ENCODE results near the gene CACNG4.

Gene CACNG4

DNA sequence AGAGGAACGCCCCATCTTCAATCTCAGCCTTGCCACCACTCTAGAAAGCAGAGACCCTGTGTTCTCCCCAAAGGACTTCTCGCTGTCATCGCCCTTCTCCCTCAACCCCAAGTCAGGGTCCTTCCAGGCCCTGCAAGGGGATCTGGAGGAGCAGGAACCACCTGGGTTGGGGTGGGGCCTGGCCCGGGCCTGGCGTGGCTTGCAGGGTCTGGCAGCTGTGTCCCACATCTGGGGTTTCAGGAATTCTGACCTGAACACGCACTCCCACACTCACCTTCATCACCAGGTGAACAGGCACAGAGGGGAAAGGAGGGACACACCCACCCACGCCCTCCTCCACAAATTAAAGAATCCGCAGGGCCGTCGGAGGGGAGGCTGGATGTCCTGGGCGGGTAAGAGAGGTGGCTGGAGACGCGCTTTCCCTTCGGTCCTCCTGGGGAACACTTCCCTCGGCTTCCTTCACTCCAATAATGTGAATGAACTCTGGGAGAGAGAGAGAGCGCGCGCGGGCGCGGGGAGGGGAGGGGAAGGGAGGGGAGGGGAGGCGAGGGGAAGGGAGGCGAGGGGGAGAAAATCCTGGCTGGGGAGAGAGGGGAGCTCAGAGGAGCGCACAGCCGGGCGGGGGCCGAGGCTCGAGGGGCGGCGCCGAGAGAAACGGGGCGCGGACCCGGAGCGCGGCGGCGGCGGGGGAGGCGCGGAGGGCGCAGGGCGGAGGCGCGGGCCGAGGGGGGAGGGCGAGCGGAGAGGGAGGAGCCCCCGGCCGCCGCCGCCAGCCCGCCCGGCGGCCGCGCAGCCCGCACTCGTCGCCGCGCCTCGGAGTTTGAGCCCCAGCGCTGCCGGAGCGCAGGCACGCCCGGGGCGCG, at the start of gene CACNG4:
CACNG4 (plus strand) TSS at position 799 of the 863 bp plus-strand sequence. CDS start 205 bp downstream, outside the sequence.
- no peak for DNase-seq

DNA sequence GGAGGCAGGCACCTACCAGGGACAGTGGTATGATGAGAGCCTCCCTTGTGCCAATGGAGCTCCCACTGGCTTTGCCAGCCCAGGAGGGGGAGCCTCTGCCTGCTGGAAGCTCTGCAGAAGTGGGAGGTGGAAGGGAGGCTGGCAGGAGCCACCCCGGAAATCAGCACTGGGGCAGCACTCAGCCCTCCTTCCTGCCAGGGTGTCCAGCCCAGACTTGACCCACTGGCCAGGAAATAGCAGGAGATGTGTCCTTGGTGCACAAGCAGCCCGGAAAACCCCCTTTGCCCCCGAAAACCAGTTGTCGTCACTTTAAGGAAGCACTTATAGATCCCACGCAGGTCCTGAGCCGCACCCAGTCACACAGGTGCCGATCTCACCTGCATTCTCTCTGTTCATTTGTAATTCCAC, 49.3 kb upstream of the CACNG4 start:
- DNase-seq: no peak

DNA sequence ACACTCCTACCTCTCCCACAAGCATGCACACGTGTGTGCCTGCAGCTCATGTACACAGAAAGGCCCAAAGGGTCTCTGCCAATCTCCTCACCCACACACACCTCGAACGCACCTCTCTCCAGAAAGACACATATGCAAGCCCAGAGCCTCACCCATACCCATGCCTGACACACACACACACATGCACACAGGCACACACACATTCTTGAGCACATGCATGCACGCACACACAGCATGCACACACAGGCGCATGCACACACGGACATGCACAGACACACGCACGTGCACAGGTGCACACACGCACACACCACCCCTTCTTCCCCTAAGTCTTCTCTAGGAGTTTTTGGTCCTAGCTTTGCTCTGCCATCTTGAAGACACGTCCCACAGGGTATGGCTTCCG, 48.7 kb upstream of the CACNG4 start:
- no peak for DNase-seq

DNA sequence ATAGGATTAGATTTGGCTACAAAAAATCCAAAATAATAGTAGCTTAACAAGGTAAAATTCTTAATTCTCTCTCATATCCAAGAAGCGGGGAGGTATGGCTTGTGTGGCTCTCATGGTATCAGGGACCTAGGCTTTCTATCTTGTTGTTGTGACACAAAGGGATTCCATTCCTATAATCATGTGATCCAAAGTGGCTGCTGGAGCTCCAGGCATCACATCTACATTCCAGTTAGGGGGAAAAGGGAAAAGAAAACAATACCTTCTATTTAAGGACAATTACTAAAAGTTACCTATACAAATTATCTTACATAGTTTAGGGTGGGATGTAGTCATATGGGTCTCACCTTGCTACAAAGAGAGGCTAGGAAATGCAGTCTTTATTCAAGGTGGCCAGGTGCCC, 47.6 kb upstream of the CACNG4 start:
- DNase-seq: no peak

DNA sequence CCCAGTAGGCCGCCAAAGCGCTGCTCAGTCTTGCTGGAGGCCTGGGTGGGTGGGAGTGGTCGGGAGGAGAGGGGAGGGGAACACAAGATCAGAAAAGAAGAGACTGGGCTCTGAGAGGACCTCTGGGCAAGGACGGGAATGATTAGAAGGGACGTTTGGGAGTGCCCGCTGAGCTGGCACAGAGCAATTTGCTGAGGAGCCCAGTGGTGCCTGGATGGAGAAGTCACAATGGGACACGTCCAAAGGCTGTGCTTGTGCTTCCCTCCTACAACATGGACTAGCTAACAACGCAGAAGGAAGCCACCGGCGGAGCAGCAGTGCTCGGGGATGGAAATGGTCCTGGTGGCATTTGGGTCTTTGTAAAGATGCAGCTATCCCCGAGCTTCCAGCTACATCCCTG, 45.6 kb upstream of the CACNG4 start:
- DNase-seq: no peak

DNA sequence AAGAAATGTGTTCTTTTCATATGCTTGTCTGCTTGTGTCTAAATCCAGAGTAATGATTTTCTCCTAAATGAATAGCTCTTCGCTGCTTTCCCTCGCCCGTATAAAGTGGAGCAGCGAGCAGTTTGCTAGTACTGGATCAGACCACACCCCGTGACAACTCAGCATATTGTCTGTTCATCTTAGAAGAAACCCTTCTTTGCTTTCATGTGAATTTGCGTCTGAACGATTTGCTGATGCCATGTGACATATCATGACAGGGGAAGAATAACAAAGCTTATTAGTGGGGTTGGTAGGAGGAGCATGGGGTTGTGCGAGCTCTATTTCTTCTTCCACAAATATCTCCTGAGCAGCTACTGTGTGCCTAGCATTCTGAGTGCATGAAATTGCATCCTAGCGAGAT, 44.1 kb upstream of the CACNG4 start:
- DNase-seq: no peak

DNA sequence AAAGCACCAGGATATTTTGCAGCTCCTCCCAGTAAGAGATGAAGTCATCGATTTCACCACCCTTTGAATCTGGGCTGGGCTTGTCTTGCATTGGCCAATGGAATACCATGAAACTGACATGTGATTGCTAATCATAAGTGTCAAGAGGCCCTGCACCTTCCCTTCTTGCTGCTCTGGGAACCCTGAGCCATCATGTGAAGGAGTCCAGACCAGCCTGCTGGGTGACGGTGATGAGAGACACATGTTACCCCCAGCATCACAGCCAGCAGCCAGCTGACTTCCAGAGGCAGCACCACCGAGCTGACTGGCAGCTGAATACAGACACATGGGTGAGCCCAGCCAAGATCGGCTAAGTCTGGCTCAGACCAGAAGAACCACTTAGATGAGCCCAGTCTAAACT, 43.6 kb upstream of the CACNG4 start:
- no peak for DNase-seq

DNA sequence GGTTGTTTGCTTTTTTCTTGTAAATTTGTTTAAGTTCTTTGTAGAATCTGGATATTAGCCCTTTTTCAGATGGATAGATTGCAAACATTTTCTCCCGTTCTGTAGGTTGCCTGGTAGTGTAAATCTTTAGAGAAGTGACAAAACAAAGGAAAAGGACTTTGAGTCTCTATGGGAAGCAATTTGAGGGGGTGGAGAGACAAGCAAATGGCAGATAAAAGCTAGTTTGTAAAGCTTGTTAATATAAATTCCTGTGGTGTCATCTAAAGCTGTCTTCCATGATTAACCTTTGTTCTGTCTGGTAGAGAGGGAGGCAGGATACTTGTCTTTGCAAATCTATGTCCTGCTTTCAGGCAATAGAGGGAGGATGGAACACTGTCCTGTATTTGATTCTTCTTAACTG, 40.6 kb upstream of the CACNG4 start:
- no peak for DNase-seq

DNA sequence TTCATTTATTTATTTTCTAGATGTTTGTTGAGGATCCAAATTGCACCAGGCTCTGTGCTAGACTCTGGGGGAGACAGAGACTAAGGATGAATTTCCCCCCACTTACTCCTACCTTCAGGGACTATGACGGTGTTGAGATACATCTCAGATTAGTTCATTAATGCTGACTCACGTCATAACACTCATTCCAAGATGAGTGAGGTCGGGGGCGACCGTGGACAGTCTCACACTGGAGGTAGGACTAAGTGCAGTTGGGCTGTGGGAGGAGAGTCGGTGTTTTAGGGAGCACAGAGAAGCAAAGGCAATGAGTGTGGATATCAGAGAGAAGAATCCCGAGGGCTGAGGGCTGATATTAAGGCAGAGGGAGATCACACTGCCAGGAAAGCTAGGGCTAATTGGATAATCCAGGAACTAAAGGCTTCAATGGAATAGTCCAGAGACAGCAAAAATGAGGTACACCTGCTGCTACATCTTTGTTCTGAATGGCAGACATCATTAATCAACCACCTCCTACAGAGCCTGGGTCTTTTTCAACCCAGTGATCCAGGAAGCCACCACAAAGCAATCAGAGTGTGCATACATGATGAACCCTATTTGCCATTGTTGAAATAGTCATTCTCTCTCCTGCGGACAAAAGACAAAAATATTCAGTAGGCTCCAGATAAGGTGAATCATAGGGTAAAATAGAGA, 38.6 kb upstream of the CACNG4 start:
- DNase-seq: no peak

DNA sequence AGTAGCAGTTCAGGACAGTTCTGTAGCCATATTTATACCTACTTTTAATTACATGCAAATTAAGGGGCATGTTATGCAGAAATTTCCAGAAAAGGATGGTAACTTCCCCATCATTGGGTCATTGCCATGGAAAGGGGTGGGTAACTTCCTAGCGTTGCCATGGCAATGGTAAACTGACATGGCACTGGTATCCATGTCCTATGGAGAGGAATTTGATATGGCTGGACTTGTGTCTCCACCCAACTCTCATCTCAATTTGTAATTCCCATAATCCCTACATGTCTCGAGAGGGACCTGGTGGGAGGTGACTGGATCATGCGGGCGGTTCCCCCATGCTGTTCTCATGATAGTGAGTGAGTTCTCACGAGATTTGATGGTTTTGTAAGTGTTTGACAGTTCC, 35.6 kb upstream of the CACNG4 start:
- no peak for DNase-seq

DNA sequence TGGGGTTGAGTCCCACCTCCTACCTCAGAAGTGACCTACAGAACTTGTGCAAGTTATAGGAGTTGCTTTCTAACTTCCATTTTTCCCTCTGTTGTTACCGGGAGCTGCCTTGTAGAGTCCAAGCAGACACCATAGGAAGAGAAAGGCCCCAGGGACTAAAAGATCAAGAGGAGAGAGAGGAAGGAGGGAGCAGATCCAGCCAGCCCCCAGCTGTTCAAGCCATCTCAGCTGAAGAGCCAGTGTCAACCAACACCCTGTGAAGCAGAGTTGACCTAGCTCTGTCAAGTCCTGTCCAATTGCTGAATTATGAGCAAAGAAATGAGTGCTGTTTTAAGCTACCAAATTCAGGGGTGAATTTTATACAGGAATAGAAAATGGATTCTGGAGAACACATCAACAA, 34.9 kb upstream of the CACNG4 start:
- no peak for DNase-seq

DNA sequence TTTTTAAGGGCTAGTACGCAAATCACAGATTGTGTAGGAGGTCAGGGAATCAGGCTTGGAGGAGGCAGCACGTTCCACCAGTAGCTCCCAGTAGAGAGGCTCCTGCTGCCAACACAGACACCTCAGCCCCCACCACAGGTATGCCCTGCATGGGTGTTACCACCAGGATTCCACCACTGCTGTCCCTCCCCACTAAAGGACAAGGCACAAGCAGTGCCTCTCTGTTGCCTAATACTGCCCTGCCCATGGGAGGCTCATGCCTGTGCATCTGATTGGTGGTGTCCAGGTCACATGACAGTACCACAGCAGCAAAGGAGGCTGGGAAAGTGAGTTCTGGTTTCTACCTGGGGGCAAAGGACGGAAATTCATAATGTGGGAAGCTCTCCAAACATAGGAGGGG, 33.6 kb upstream of the CACNG4 start:
- DNase-seq: no peak

DNA sequence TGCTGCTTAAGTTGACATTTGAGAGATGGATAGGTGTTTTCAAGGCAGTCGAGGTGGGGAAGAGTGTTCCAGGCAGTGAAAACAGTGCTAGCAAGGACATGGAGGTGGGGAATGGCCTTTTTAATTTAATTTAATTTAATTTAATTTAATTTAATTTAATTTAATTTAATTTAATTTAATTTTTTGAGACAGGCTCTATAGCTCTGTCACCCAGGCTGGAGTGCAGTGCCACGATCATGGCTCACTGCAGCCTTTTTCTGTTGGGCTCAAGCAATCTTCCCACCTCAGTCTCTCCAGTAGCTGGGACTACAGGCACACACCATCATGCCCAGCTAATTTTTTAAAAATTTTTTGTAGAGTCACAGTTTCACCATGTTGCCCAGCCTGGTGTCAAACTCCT, 32.2 kb upstream of the CACNG4 start:
- DNase-seq: no peak

DNA sequence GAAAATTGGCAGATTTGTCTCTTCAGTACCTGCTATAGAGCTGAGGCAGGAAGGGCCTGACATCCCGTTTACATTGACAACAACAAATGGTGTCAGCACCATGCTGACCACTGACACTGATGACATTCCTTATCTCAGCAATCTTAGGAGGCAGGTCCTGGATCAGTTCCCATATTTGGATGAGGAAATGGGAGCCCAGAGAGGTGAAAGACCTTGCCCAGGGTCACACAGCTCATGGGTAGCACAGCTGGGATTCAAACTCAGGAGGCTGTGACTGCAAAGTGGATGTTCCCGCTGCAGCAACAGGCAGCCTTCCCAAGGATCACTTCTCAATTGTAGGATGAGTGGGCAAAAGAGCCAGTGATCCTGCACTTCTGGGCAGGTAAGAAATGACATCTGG, 30.5 kb upstream of the CACNG4 start:
- DNase-seq: no peak

DNA sequence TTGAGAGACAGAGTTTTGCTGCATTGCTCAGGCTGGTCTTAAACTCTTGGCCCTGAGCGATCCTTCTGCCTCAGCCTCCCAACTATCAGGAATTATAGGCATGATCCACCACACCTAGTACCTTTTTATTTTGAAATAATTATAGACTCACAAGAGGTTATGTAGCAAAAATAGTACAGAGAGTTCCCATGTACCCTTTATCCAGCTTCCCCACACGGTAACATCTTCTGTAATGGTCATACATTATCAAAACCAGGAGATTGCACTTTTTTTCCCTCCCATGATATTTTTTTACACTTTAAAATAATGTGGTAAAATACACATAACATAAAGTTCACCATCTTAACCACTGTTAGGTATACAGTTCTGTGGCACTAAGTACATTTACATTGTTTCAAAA, 28.8 kb upstream of the CACNG4 start:
- DNase-seq: no peak

DNA sequence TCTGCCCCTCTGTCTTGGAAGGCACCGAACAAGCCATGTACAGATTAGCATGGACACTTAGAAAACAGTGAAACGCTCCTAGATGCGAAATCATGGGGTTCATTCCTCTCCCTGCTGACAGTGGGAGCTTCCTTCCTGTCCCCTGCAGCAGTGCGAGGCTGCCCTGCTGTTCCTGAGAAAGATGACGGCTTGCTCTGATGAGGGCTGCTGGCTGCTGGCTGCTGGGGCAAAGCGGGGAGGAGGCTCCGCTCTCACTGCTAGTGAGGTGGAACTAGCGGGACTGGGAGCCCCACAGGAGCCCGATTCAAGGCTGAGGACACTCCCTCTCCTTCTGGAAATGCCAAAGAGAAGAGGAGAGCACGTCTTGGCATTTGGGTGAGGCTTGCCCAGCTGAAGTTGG, 25.9 kb upstream of the CACNG4 start:
- DNase-seq: no peak

DNA sequence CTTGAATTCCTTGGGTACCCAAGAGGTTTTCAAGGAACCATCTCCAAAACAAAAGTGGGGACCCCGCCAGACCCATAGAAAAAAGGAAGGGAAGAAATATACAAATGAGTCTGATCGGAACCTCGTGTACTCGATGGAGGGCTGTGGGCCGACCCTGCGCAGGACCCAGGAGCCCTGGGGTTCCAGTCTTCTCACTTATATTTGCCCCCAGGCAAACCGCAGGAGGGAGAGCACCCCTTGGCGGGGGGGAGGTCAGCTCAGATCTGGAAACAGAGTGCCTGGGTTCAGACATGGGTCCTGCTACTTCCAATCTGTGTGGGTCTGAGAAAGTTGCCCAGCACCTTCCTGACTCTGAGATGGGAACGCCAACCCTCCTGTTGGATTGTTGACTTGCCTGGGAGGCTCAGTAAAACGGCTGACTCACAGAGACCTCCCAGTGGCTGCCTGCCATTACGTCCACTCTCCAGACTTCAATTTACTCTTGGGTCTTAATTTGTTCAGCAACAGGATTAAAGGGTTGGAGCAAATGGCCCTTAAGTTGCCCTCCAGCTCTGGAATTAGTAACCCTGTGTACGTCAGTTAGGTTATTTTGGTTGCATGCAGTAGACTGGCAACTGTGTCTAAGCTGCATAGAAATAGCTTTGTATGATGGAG, 24.9 kb upstream of the CACNG4 start:
- no peak for DNase-seq

DNA sequence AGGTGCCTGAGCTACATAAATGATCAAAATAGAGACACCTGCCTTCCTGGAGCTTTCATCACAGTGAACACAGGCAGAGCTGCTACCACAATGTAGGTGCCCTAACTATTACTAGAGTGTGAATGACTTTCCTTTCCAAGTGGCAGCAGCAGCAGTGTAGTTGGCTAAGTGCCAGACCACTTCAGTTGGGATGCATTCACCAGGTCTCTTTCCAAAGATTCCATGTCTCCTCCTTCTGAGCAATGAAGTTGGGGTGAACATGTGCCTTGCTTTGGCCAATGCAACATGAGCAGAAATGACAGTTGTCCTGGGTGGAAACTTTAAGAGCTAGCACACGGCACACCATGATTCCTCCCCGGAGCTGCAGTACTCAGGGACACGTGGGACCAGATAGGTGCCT, 23.3 kb upstream of the CACNG4 start:
- DNase-seq: no peak

DNA sequence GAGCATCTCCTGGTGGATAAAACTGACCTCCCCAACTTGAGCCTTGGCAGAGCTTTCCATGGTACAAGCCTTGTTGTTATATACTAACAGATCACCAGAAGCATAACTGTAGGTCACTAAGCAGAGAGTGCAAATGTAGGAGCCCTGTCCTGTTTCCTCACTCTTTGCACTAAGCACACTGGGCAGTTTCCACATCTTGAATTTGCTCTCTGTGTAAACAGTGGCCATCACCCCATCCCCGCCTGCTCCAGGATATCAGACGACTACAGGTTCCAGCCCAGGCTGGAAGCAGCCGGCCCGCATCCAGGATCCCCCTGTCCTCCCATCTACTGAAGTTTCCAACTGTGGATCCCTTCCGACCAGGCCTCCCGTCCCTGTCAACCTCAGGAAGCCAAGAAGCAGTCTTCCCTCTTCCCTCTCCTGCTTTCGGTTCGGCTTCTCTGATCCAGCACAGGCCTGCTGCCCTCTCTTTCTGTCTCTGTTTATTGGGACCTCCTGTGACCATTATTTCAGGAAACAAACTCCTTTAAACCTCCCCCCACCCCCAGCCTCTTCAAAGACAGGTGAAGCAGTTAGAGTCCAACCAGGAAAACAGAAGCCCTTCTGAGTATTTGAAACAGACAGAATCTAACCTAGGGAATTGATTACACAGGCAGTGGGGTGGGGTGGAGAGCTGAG, 22.6 kb upstream of the CACNG4 start:
- no peak for DNase-seq

DNA sequence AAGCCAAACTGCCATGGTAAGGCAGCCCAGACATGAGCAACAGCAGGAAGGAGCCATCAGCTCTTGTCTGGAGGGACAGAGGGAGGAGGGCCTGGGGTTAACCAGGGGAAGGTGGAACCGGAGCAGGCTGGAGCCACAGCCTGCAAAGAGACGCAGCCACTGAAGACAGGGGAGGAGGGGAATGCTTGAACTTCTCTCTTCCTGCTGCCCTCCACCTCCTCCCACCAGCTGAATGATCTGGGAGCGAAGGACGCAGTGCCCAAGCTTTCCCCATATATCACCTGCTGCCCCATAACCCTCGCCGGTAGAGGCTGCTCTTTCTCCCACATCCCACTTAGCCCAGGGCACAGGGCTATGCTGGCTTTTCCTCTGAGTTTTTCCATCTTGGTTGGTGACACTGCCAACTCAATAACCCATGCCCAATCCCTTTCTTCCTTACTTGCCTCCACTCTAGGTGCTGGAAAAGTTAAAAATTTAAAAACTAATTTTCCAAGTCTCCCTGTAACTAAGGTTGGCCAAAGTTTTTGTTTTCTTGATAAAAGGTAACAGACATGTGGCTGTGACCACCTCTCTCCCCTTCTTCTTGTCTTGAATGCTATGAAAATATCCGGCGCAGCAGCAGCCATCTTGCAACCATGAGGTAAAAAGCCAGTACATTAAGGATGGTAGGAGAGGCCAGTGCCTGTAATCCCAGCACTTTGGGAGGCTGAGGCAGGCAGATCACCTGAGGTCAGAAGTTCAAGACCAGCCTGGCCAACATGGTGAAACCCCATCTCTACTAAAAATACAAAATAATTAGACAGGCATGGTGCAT, 21.8 kb upstream of the CACNG4 start:
- DNase-seq: no peak

DNA sequence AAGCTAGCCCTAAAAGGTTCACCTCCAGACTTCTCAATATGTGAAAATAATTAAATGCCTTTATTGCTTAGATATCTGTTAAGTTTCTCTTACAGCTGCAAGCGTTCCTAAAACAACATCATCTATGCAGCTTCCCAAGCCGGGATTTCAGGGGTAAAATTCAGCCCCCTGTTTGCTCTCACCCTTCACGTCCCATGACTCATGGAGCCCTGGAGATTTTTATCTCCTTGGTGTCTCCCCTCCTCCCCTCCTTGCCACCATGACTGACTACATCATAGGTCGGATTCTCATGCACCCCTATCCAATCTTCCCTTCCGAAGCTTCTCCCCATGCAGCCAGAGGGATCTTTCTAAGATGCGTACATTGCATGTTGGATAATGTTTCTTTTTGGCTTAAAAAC, 21.0 kb upstream of the CACNG4 start:
- DNase-seq: no peak

DNA sequence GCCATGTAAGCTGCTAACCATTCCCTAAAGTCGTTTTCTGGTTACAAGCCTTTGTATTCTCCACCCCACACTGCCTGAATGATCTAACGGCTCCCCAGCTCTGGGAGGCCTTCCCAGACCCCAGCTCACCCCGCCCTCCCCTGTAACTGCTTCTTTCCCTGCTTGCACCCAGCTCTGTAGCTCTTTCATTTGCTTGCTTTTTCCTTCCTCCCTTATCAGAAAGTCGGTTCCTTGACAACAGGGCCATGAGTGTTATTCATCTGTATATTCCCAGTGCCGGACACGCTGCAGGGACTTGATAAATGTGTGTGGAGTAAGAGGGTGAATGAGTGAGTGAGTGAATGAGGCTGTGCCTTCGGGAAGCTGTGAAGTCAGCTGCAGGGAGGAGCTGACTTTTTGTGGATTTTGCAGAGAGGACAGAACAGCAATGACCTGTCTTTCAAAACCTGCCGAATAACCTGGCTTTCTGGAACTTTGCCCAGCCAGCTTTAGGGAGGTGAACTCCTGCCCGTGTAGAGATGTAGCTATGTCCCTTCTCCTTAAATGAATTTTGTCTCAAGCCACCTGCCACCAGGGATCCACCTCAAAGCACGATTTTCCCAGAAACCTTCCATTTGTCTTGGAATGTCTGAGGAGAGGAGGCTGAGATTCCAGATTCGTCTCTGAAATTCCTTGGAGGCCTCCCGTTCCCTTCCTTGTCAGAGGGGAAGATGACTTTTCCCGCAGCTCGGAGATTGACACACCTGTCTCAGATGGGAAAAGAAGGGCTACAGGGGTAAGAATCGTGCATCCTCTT, 20.0 kb upstream of the CACNG4 start:
- DNase-seq: no peak

Data from activated effector memory CD4-positive, alpha-beta T cell treated with Interleukin-2 at 50 U/mL for 16 hours (primary cell).